Keratinocyte (primary cell): ENCODE measurements around the gene MT1E. TPM values are rescaled to one million over a fixed set of nuclear protein-coding genes. Genes with fewer than 3 reads are reported as not detected.

Experiments
- DNase-seq: peaks from one replicate; pipeline ENCODE4 v3.0.0-alpha.2; 2011; ENCODE audit warnings: low read depth, missing footprints, low spot score
- FAIRE-seq: peaks from 2 replicates; lab custom pipeline; 2011; peaks lifted over from hg19 to GRCh38; lab: Jason Lieb, UNC
- H2AFZ ChIP-seq: 2 replicates; pipeline ENCODE4 v1.6.0; 2012; ENCODE audit warnings: low read length, control low read depth, inconsistent platforms; ENCODE audit not compliant: control insufficient read depth
- H3K27ac ChIP-seq: 2 replicates; pipeline ENCODE4 v1.5.1; 2011; ENCODE audit warnings: low read length; ENCODE audit not compliant: control insufficient read depth, insufficient read depth
- H3K27me3 ChIP-seq: 3 replicates; pipeline ENCODE4 v1.6.0; 2011; ENCODE audit warnings: low read length; ENCODE audit not compliant: control insufficient read depth, insufficient read depth; ENCODE audit errors: extremely low read depth
- H3K36me3 ChIP-seq, 2 experiments: 2 replicates in 1 of 2; 3 replicates in 1 of 2; pipeline ENCODE4 v1.5.1; 2011; ENCODE audit warnings: low read length in 2 of 2, mild to moderate bottlenecking in 1 of 2; ENCODE audit not compliant: control insufficient read depth in 2 of 2, insufficient read depth in 2 of 2; ENCODE audit errors: extremely low read depth in 1 of 2
- H3K4me1 ChIP-seq: 3 replicates; pipeline ENCODE4 v1.5.1; 2011; ENCODE audit warnings: low read length; ENCODE audit not compliant: control insufficient read depth, insufficient read depth; ENCODE audit errors: extremely low read depth
- H3K4me2 ChIP-seq: 3 replicates; pipeline ENCODE4 v1.6.0; 2011; ENCODE audit warnings: low read depth, low read length; ENCODE audit not compliant: control insufficient read depth, insufficient read depth; ENCODE audit errors: extremely low read depth
- H3K4me3 ChIP-seq, 3 experiments: fragments of 200-600 bp in 1 of 3; sonication (generic) in 1 of 3; 2 replicates in 2 of 3; 3 replicates in 1 of 3; pipeline ENCODE4 v1.5.1; 2011 to 2016; ENCODE audit warnings: low read length in 3 of 3, mild to moderate bottlenecking in 3 of 3, control low read depth in 2 of 3, inconsistent platforms in 1 of 3, low read depth in 1 of 3, mixed read lengths in 1 of 3, mixed run types in 1 of 3, moderate library complexity in 1 of 3; ENCODE audit not compliant: control insufficient read depth in 2 of 3, insufficient read depth in 2 of 3; ENCODE audit errors: extremely low read depth in 1 of 3
- H3K79me2 ChIP-seq: 2 replicates; pipeline ENCODE4 v1.6.0; 2012; ENCODE audit warnings: low read length; ENCODE audit not compliant: control insufficient read depth, insufficient read depth
- H3K9ac ChIP-seq: 3 replicates; pipeline ENCODE4 v1.6.0; 2011; ENCODE audit warnings: low read length; ENCODE audit not compliant: control insufficient read depth, insufficient read depth; ENCODE audit errors: extremely low read depth
- H3K9me1 ChIP-seq: 3 replicates; pipeline ENCODE4 v1.6.0; 2011; ENCODE audit warnings: low read length; ENCODE audit not compliant: control insufficient read depth, insufficient read depth; ENCODE audit errors: extremely low read depth
- H3K9me3 ChIP-seq: 2 replicates; pipeline ENCODE4 v1.5.1; 2012; ENCODE audit warnings: low read depth, low read length; ENCODE audit not compliant: control insufficient read depth
- H4K20me1 ChIP-seq: 3 replicates; pipeline ENCODE4 v1.6.0; 2011; ENCODE audit warnings: low read length; ENCODE audit not compliant: control insufficient read depth, insufficient read depth; ENCODE audit errors: extremely low read depth
- CTCF ChIP-seq, 3 experiments: IDR thresholded peaks in 1 of 3; conservative IDR thresholded peaks in 1 of 3; optimal IDR thresholded peaks in 1 of 3; 2 replicates in 2 of 3; 3 replicates in 1 of 3; pipeline versions ENCODE3 to v1.5.1; 2011; ENCODE audit warnings: low read length in 3 of 3, mild to moderate bottlenecking in 3 of 3, moderate library complexity in 2 of 3, control low read depth in 1 of 3, inconsistent platforms in 1 of 3; ENCODE audit not compliant: insufficient read depth in 2 of 3; ENCODE audit errors: extremely low read depth in 1 of 3
- EZH2 ChIP-seq: IDR thresholded peaks from one replicate; pipeline ENCODE4 v1.6.1; 2012; ENCODE audit warnings: inconsistent platforms, mild to moderate bottlenecking, low read length, moderate library complexity
- dilution Hi-C: fragments of 300-500 bp; cut with MboI; formaldehyde crosslinking; loops from one replicate; pipeline ENCODE4 v1.7.0; 2020; ENCODE audit warnings: low sequenced_read_pairs; ENCODE audit not compliant: extremely low pct_ligation_motif_present
- polyA plus RNA-seq, 5 experiments: library from polyadenylated mRNA; depleted of rRNA in 3 of 5; stranded (reverse) in 3 of 5; stranded (forward) in 1 of 5; unstranded in 1 of 5; fragments of >200 nt; gene quantifications; 1 replicate in 1 of 5; 2 replicates in 3 of 5; 3 replicates in 1 of 5; pipeline versions ENCODE4 v1.2.1 to v1.2.3, GENCODE V29; 2011 to 2012; ENCODE audit warnings: missing spikeins in 2 of 5, low read depth in 1 of 5, low replicate concordance in 1 of 5

Gene MT1E
- polyA plus RNA-seq, 1 donor (not counting 4 experiments of a cell fraction or from before 2014, with no cell fraction given), result 394 TPM

DNA sequence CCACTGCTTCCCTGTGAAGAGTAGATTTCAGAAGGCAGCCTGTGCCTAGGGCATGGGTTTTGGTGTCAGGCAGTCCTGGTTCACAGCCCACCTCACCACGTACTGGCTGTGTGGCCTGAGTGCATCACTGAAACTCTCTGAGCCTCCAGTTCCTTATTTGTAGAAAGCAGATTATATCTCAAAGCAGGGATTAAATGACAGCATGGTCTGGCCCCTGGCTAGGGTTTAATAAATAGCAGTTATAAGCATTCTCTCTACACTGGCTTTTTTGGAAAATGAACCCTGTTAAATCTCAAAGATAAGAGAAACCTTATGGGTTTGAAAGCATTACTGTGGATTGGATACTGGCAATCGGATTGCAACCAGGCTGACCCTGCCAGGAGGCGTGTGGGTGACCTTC, 4.0 kb downstream of the MT1E start:
- Histone ChIP-seq H3K79me2 (peaks cover 9% of the 10 kb centered on the region), H3K4me2 (no peak overlapping the region), H3K27me3 (peaks cover 19% of the 10 kb centered on the region), H3K36me3 (no peaks in the 10 kb centered on the region), H3K9me1 (no peaks in the 10 kb centered on the region), H3K27ac (no peak overlapping the region), H3K9me3 (no peaks in the 10 kb centered on the region), H3K4me1 (peaks cover 14% of the 10 kb centered on the region), H3K4me3 (no peak overlapping the region), H4K20me1 (peaks cover 3% of the 10 kb centered on the region), H3K9ac (no peak overlapping the region), H2AFZ (no peak overlapping the region)
- no peak for TF ChIP-seq EZH2
- TF ChIP-seq CTCF (optimal IDR thresholded peaks at IDR 0.05 in 1 of 3, IDR thresholded peaks at IDR 0.05 in 1 of 3, conservative IDR thresholded peaks at IDR 0.05 in 1 of 3; ENCODE audit: extremely low read depth in 1 of 3, insufficient read depth in 2 of 3, low read length in 3 of 3), result no peak
- no peak for DNase-seq
- dilution Hi-C loops, result no loop called here
- no peak for FAIRE-seq

DNA sequence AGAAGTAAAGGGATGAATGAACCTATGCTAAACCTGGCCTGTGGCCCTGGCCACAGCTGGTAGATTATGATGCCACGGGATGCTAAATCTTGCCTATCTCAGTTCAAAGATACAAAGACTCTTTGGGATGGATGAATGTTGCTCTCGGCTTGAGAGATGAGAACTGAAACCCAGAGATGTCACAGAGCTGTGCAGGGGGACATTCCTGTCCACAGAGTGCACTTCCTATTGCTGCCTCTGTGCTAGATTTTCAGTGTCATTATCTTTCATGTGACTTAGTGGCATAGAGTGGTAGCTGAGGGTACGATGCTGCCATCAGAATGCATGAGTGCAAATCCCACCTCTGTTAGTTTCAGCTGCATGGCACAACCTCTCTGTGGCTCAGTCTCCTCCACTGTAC, 4.6 kb downstream of the MT1E start:
- Histone ChIP-seq H3K4me2 (no peak overlapping the region), H4K20me1 (peaks cover 3% of the 10 kb centered on the region), H3K27me3 (peaks cover 25% of the 10 kb centered on the region), H3K9ac (no peak overlapping the region), H3K4me3 (no peak overlapping the region), H3K4me1 (peaks cover 10% of the 10 kb centered on the region), H2AFZ (no peak overlapping the region), H3K79me2 (peaks cover 9% of the 10 kb centered on the region), H3K9me1 (no peaks in the 10 kb centered on the region), H3K27ac (no peak overlapping the region), H3K9me3 (no peaks in the 10 kb centered on the region), H3K36me3 (no peaks in the 10 kb centered on the region)
- TF ChIP-seq EZH2, result no peak
- TF ChIP-seq CTCF (optimal IDR thresholded peaks at IDR 0.05 in 1 of 3, IDR thresholded peaks at IDR 0.05 in 1 of 3, conservative IDR thresholded peaks at IDR 0.05 in 1 of 3; ENCODE audit: extremely low read depth in 1 of 3, insufficient read depth in 2 of 3, low read length in 3 of 3), result no peak
- no peak for DNase-seq
- dilution Hi-C loops, result no loop called here
- no peak for FAIRE-seq
